Ishikawa (cell line): ENCODE data around the gene KRT13.

Experiments used
- CEBPB ChIP-seq: IDR thresholded peaks from 2 replicates; pipeline ENCODE4 v1.6.1; 2012
- CREB1 ChIP-seq: IDR thresholded peaks from 2 replicates; pipeline ENCODE4 v1.6.1; 2012; ENCODE audit warnings: low read depth
- EP300 ChIP-seq: IDR thresholded peaks from 2 replicates; pipeline ENCODE4 v1.6.1; 2012; ENCODE audit warnings: borderline replicate concordance
- FOXM1 ChIP-seq: IDR thresholded peaks from 2 replicates; pipeline ENCODE4 v1.6.1; 2012; ENCODE audit warnings: low read depth, borderline replicate concordance
- TAF1 ChIP-seq: IDR thresholded peaks from 2 replicates; pipeline ENCODE4 v1.6.1; 2012; ENCODE audit warnings: low read depth, mild to moderate bottlenecking
- TCF12 ChIP-seq: IDR thresholded peaks from 2 replicates; pipeline ENCODE4 v1.6.1; 2012; ENCODE audit warnings: low read depth
- YY1 ChIP-seq: IDR thresholded peaks from 2 replicates; pipeline ENCODE4 v1.6.1; 2012; ENCODE audit warnings: low read depth
- TF ChIP-seq, protein P1 (sequence below): IDR thresholded peaks from 2 replicates; pipeline ENCODE4 v1.6.1; 2012
- TF ChIP-seq, protein P2 (sequence below): IDR thresholded peaks from 2 replicates; pipeline ENCODE4 v1.6.1; 2012

DNA sequence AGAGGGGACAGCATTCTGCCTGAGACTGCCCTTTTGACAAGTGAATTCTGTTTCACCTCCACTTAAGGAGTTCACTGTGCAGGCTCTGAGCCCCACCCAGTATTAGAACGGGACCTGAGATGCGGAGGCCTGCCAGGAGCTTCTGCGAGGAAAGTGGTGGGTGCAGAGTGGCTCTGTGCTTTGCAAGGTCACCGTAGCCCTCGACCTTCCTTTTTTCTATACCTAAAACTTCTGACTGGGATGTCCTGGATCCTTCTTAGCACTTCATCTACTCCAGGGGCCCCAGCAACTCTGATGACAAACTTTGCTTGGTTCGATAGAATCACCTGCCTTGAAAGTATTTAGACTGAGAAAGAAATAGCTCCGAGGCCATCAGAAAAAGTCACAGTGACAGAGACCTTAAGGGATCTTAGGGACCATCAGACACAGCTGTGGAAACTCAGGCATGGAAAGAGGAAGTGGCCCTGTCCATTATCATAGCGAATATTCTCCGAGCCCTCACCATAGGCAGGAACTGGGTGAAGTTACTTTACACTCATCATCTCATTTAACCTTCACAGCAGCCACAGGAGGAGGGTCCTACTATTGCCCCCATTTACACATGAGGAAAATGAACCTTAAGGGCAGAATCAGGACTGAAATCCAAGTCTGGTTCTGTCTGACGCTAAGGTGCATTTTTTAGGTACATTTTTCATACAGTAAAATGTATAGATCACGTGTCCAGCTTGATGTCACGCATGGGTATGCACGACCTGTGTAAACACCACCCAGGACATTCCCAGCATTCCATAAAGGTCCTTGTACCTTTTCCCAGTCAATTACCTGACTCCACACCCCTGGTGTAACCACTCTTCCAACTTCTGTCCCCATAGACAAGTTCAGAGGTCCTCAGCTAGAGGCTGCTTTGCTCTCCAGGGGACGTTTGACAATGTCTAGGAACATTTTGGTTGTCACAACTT lies 676 bp upstream of the KRT13 start:
- TF ChIP-seq TAF1 (no peak), EP300 (peak; percentile 73; the same call in 1 of the 2 replicates), TCF12 (peak; percentile 15; the same call in 1 of the 2 replicates), CREB1 (no peak), YY1 (no peak), CEBPB (no peak), FOXM1 (0 out of 2 replicates have a peak, but pooled peaks have one; percentile 28)
- TF ChIP-seq, protein P1, sequence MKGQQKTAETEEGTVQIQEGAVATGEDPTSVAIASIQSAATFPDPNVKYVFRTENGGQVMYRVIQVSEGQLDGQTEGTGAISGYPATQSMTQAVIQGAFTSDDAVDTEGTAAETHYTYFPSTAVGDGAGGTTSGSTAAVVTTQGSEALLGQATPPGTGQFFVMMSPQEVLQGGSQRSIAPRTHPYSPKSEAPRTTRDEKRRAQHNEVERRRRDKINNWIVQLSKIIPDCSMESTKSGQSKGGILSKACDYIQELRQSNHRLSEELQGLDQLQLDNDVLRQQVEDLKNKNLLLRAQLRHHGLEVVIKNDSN, result peak; percentile 93
- TF ChIP-seq, protein P2, sequence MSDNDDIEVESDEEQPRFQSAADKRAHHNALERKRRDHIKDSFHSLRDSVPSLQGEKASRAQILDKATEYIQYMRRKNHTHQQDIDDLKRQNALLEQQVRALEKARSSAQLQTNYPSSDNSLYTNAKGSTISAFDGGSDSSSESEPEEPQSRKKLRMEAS, result peak; percentile 51; the same call in 1 of the 2 replicates
